NCI-H2171 treated with DMSO at 0.1 percent for 48 hours (cell line): ENCODE results near the gene CHD1.

ENCODE experiments used
- DNase-seq: peaks from one replicate; lab custom pipeline; 2025; lab: John Stamatoyannopoulos, UW

The CHD1 gene

GRCh38 chr5:98935206-98935605 is 6.4 kb upstream of the CHD1 start:
- DNase-seq, result no peak

- no peak for DNase-seq
These were observed 5.7 kb upstream of the CHD1 start for GRCh38 chr5:98934546-98934945.

GRCh38 chr5:98933445-98934072 is 4.8 kb upstream of the CHD1 start:
- DNase-seq, result no peak

- DNase-seq, result no peak
These were observed 2.4 kb upstream of the CHD1 start for GRCh38 chr5:98930972-98931762.

- DNase-seq, result no peak
These were observed 997 bp upstream of the CHD1 start for GRCh38 chr5:98929710-98930298.

GRCh38 chr5:98927989-98928872 is 576 bp downstream of the CHD1 start:
- DNase-seq, result peak; percentile 8

GRCh38 chr5:98927242-98927988 is 1.4 kb downstream of the CHD1 start:
- DNase-seq, result peak; percentile 2

GRCh38 chr5:98923966-98924365 is 4.8 kb downstream of the CHD1 start:
- no peak for DNase-seq

- DNase-seq, result no peak
These were observed 6.8 kb downstream of the CHD1 start for GRCh38 chr5:98921947-98922505.

GRCh38 chr5:98917433-98917832 is 11.4 kb downstream of the CHD1 start:
- DNase-seq, result no peak

- DNase-seq, result no peak
These were observed 12.3 kb downstream of the CHD1 start for GRCh38 chr5:98916540-98916939.

GRCh38 chr5:98913911-98914310 is 14.9 kb downstream of the CHD1 start:
- no peak for DNase-seq

- DNase-seq, result peak; percentile 21
These were observed 17.3 kb downstream of the CHD1 start for GRCh38 chr5:98911280-98912040.

- no peak for DNase-seq
These were observed 19.4 kb downstream of the CHD1 start for GRCh38 chr5:98909363-98909762.

GRCh38 chr5:98907951-98908350 is 20.9 kb downstream of the CHD1 start:
- DNase-seq, result no peak

- DNase-seq, result no peak
These were observed 22.0 kb downstream of the CHD1 start for GRCh38 chr5:98906756-98907355.

- DNase-seq, result peak; percentile 1
These were observed 22.7 kb downstream of the CHD1 start for GRCh38 chr5:98905857-98906688.

- no peak for DNase-seq
These were observed 24.0 kb downstream of the CHD1 start for GRCh38 chr5:98904780-98905179.

GRCh38 chr5:98902733-98903132 is 26.1 kb downstream of the CHD1 start:
- DNase-seq, result no peak
